BJ (cell line): ENCODE measurements around the gene ZFYVE19. TPM values are rescaled to one million over a fixed set of nuclear protein-coding genes. Genes with fewer than 3 reads are reported as not detected.

Experiments used
- CTCF ChIA-PET: fragments of 350-600 bp; formaldehyde crosslinking; extraction: SDS; loops from one replicate; lab custom pipeline; 2021; ENCODE audit warnings: antibody characterized with exemption, inconsistent platforms; lab: Yijun Ruan, JAX
- POLR2A ChIA-PET: fragments of 300-600 bp; sonication (Branson Sonifier 250); formaldehyde crosslinking; extraction: SDS; loops from one replicate; lab custom pipeline; 2021; ENCODE audit warnings: antibody characterized with exemption; lab: Charles Lee
- DNase-seq: peaks from one replicate; pipeline ENCODE4 v3.0.0-alpha.2; 2011; ENCODE audit warnings: low read depth
- H3K27me3 ChIP-seq: 2 replicates; pipeline ENCODE4 v1.6.0; 2011; ENCODE audit warnings: low read length; ENCODE audit not compliant: control insufficient read depth, insufficient read depth
- H3K36me3 ChIP-seq: 2 replicates; pipeline ENCODE4 v1.5.1; 2011; ENCODE audit warnings: low read length; ENCODE audit not compliant: control insufficient read depth, insufficient read depth
- H3K4me3 ChIP-seq: 2 replicates; pipeline ENCODE4 v1.5.1; 2011; ENCODE audit warnings: low read depth, mild to moderate bottlenecking, control low read depth, low read length
- polyA plus RNA-seq: library from polyadenylated mRNA; depleted of rRNA; stranded (reverse); fragments of >200 nt; gene quantifications from 2 replicates; pipeline ENCODE4 v1.2.3, GENCODE V29; 2011
- TF ChIP-seq, protein P1 (sequence below): IDR thresholded peaks from 2 replicates; pipeline ENCODE4 v1.5.1; 2011; ENCODE audit warnings: low read depth, mild to moderate bottlenecking, control low read depth, inconsistent platforms, low read length, moderate library complexity; ENCODE audit not compliant: insufficient read depth

Gene ZFYVE19
- polyA plus RNA-seq, 1 experiment: 31.9 TPM

GRCh38 chr15:40793216-40793989 is 13.5 kb upstream of the ZFYVE19 start:
- ChIA-PET CTCF (no interaction called here), POLR2A (interaction anchor here (0.6 kb wide), 1 partner anchor 15 kb away, joined by 3 read pairs; no protein-coding TSS in a partner anchor)
- H3K36me3 ChIP-seq: no peaks in the 10 kb centered on the region
- no peak overlapping the region for H3K4me3 ChIP-seq
- no peaks in the 10 kb centered on the region for H3K27me3 ChIP-seq
- TF ChIP-seq, protein P1, sequence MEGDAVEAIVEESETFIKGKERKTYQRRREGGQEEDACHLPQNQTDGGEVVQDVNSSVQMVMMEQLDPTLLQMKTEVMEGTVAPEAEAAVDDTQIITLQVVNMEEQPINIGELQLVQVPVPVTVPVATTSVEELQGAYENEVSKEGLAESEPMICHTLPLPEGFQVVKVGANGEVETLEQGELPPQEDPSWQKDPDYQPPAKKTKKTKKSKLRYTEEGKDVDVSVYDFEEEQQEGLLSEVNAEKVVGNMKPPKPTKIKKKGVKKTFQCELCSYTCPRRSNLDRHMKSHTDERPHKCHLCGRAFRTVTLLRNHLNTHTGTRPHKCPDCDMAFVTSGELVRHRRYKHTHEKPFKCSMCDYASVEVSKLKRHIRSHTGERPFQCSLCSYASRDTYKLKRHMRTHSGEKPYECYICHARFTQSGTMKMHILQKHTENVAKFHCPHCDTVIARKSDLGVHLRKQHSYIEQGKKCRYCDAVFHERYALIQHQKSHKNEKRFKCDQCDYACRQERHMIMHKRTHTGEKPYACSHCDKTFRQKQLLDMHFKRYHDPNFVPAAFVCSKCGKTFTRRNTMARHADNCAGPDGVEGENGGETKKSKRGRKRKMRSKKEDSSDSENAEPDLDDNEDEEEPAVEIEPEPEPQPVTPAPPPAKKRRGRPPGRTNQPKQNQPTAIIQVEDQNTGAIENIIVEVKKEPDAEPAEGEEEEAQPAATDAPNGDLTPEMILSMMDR: no peak
- DNase-seq: peak; percentile 54

DNA sequence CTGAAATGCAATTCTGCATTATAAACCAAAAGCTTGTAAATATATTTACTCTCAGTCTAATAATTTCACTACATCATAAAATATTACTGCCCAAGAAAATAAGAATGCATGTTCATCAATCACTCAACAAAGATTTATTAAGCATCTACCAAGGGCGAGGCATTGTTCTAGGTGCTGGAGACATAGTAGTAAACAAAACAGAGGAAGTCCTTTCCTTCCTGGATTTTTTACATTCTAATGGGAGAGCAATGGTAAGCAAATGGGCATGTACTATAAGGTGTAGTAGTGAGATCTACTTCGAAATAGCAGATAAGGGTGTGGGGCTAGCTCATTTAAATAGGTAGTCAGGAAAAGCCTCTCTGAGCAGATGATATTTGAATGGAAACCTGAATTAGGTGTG is 10.8 kb upstream of the ZFYVE19 start:
- CTCF ChIA-PET: no interaction called here
- no peaks in the 10 kb centered on the region for H3K27me3 ChIP-seq
- H3K36me3 ChIP-seq: no peaks in the 10 kb centered on the region
- TF ChIP-seq, protein P1: no peak
- H3K4me3 ChIP-seq: no peak overlapping the region
- POLR2A ChIA-PET: no interaction called here
- no peak for DNase-seq

DNA sequence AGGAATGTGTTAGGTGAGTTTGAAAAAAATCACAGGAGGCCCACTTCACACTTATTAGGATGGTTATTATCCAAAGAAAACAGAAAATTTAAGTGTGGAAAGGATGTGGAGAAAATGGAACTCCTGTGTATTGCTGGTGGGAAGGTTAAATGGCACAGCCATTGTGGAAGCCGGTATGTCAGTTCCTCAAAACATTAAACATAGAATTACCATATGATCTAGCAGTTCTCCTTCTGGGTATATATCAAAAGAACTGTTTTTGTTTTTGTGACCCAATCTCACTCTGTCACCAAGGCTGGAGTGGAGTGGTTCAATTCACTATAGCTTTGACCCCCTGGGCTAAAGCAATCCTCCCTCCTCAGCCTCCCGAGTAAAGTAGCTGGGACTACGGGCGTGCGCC is 10.4 kb upstream of the ZFYVE19 start:
- H3K27me3 ChIP-seq: no peaks in the 10 kb centered on the region
- DNase-seq: no peak
- TF ChIP-seq, protein P1: no peak
- H3K36me3 ChIP-seq: no peaks in the 10 kb centered on the region
- ChIA-PET POLR2A (no interaction called here), CTCF (no interaction called here)
- H3K4me3 ChIP-seq: no peak overlapping the region

GRCh38 chr15:40799523-40799922 is 7.4 kb upstream of the ZFYVE19 start:
- no peak for DNase-seq
- H3K27me3 ChIP-seq: no peaks in the 10 kb centered on the region
- TF ChIP-seq, protein P1: no peak
- no peak overlapping the region for H3K4me3 ChIP-seq
- POLR2A ChIA-PET: no interaction called here
- CTCF ChIA-PET: no interaction called here
- H3K36me3 ChIP-seq: no peaks in the 10 kb centered on the region

- ChIA-PET CTCF (no interaction called here), POLR2A (no interaction called here)
- no peak overlapping the region for H3K4me3 ChIP-seq
- H3K36me3 ChIP-seq: no peaks in the 10 kb centered on the region
- H3K27me3 ChIP-seq: no peaks in the 10 kb centered on the region
- TF ChIP-seq, protein P1: no peak
- DNase-seq: no peak
These were observed 3.8 kb upstream of the ZFYVE19 start for GRCh38 chr15:40803076-40803475.
